Activated CD8-positive, alpha-beta memory T cell treated with anti-CD3 and anti-CD28 coated beads for 36 hours (primary cell): ENCODE measurements around the gene PRKAG2. TPM values are rescaled to one million over a fixed set of nuclear protein-coding genes. Genes with fewer than 3 reads are reported as not detected.

Experiments
- CTCF ChIA-PET: fragments of 350-600 bp; sonication (Branson Sonifier 250); formaldehyde crosslinking; loops from one replicate; lab custom pipeline; 2021; ENCODE audit warnings: antibody characterized with exemption; lab: Charles Lee
- POLR2A ChIA-PET: fragments of 350-600 bp; sonication (Branson Sonifier 250); formaldehyde crosslinking; loops from one replicate; lab custom pipeline; 2021; ENCODE audit warnings: antibody characterized with exemption; lab: Charles Lee
- total RNA-seq, 2 experiments: library from RNA; stranded (reverse); gene quantifications; one replicate each; pipeline ENCODE4 v1.2.3, GENCODE V29; 2021

The PRKAG2 gene
- total RNA-seq, 2 experiments from 2014 or later, result 23.6 to 24.8 TPM

DNA sequence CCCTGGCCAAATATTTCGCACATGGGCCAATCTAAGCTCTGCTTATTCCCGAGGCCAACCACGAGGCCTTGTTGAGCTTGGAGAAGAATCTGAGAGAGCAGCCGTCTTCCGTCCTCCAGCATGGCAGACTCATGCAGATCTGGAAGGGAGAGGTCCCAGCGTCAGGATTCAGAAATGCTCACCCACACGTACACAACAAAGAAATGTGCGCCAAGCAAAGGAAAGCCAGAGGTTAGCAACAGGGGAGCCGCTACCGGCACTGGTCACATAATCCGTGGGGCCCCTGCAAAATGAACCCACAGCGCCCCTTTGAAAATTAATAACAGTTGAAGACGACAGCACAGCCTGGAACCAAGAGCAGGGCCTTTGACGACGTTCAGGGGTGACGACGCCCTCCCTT is 25.4 kb upstream of the PRKAG2 start:
- ChIA-PET CTCF (no interaction called here), POLR2A (no interaction called here)

DNA sequence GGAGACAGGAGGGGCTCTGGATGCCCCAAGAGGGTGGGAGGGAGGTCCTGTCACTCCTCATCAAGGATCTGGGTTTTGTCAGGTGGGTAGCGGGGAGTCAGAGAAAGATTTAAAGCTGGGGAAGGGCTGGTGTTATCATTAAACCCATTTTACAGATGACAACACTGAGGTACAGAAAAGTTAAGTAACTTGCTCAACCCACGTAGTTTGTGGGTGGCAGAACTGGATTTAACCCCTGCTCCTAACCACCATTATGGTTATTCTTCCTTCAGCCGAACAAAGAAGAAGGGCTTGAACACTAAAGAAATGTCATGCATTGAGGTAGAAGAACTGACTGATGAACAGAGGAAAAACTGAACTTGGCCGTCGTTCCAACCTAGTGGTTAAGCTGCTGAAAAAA is 24.9 kb upstream of the PRKAG2 start:
- POLR2A ChIA-PET, result no interaction called here

DNA sequence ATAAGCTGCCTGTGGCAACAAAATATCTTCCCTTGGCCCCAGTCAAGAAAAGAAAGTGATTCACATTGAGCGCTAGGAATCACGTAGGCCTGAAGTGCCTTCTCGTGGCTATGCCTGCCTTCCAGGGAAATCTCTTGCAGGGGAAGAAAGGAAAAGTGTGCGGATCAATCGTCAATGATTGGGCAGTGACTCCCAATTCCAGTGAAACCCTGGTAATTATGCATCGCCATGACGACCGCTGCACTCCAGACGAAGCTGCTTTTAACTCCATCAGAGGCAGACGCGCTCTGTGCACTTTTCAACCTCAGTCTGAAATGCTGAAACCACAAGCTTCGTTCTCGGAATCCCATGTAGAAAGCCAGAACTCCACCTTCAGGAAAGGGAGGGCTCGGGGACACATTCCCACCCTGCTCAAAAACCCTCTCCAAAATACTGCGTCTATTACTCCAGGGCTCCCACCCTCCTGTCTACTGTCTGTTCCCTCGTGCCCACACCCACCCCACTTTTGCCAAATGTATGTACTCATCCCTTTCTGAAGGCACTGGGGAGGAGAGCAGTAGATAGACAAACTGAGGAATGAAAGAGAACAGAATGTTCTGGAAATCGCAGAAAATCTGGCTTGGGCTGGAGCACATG is 24.2 kb upstream of the PRKAG2 start:
- ChIA-PET CTCF (no interaction called here), POLR2A (no interaction called here)

More for the DNA sequence above, 24.9 kb upstream of the PRKAG2 start:
- CTCF ChIA-PET, result no interaction called here

DNA sequence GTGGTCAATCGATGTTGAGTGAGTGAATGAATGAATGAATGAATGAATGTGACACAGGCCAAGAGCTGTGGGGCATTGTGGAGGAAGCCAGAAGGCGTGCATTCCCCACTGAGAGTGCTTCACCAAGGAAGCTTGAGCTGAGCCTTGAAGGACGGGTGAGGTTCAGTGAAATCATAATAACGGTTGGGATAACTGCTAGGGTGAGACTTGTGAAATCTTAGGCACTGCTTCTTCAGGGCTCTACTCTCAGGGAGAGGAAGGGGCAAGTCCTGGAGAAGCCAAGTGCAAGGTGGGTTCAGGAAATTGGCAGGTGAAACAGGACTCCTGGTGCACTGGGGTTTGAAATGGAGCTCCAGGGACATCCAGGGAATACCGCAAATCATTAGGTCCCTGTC is 23.7 kb upstream of the PRKAG2 start:
- CTCF ChIA-PET, result no interaction called here
- POLR2A ChIA-PET, result no interaction called here

DNA sequence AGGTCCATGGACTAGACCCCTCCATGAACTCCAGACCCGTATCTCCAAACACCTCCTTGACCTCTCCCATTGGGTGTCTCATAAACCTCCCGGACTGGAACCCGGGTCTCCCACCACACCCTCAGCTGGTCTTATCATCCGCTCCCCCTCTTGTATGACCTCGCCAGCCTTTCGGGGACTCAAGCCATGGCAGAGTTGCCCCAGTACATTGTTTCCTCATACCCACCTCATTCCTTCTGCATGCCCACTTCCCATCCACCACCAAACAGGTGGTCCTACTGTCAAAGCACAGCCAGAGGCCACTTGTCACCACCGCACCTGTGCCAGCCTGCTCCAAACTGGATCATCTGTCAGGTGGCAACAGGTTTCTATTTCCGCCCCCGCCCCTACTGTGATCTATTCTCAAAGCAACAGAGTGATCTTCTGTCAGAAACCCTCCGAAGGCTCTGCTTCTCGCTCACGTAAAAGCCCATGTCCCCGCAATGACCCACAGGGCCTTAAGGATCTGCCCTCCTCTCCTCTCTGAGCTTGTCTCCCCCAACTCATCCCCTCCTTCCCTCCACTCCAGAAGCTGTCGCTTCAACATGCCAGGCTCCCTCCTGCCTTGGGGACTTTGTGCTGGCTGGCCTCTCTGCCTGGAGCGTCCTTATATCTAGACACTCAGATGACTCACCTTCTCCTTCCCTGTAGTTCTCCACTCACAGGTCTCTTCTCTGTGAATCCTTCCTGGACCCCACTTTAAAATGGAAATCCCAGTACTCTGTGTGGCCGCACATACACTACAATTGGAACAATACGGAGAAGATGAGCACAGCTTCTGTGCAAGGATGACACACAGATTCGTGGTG is 22.8 kb upstream of the PRKAG2 start:
- CTCF ChIA-PET, result no interaction called here
- POLR2A ChIA-PET, result no interaction called here

DNA sequence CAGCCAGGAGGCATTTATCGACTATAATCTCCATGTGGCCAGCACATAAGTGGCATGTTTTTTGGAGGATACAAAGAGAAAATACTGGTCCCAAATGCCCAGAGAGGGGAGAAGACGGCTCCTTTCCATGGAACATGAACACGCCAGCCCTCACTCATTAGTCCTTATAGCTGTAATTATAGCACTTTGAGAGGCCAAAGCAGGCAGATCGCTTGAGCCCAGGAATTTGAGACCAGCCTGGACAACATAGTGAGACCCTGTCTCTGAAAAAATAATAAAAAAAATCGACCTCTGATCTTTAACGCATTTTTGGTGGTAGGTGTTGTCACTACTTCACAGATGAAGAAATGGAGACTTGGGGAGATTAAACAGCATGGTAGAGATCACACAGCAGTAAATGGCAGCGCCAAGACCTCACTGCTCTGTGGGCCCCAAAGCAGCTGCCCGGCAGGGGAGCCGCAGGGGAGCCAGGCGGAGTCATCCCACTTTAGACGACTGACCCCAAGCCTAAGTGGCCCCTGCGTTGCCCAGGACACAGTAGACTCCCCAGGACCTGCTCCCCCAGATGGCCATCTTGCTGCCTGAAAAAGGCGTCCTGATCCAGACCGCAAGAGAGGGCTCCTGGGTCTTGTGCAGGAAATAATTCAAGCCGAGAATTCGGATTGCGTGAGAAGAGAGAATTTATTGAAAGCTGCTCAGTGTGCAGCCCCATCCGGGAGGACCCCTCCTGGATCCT is 21.2 kb upstream of the PRKAG2 start:
- POLR2A ChIA-PET, result no interaction called here
- CTCF ChIA-PET, result no interaction called here

DNA sequence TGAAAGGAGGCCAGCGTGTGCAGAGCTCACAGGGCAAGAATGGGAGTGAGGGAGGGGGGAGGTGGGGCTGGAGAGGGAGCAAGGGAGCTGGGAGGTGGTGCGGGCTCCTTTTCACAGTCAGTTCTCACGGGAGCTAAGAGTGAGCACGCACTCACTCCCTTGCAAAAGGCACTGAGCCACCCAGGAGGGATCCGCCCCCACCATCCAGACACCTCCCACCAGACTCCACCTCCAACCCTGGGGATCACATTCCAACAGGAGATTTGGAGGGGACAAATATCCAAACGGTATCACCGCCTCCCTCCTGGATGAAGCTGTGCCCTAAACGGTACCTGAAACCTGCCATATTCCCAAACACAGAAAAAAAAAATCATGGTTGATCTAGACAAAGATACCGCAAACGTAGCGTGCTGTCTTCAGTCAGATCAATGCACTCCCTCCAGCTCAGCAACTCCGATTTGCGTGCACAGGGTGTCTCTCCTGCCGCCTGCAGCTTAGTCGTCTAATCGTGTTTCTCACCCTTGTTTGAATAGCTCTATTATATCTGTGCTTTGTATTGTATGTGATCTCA is 20.3 kb upstream of the PRKAG2 start:
- POLR2A ChIA-PET, result no interaction called here
- CTCF ChIA-PET, result no interaction called here

DNA sequence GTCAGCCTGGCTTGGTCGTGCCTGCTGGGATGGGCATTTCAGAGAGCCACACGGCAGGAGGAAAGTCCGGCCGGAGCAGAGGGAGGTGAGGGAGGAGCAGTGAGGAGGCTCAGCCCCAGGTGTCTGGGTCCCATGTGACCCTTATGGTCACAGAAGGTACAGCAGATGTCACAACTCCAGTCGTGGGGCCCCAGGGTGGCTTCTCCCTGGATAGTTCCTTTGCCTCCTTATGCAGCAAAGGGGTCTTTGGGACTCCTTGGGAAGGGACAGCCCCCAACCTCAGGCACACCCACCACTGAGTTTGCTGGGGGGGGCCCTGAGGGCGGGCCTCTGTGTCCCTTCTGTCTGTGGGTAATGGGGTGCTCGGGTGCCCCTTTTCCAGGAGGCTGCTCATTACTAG is 19.6 kb upstream of the PRKAG2 start:
- ChIA-PET POLR2A (no interaction called here), CTCF (no interaction called here)

DNA sequence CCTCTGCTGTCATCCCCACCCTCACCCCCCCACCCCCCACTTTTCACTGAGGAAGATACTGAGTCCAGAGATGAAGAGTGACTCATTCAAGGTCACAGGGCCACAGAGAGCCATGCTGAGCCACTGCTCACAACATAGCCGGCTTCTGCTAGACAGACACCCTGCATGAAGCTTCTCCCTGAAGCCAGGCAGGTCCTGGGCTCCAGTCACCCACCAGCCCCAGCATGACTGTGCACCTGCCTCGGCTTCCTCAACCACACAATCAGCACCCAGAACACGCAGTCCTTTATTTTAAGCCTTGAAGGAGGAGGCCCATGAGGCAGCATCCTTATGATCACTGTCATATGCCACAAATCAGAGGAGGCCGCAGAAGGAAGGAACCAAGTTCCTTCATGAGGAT is 19.2 kb upstream of the PRKAG2 start:
- CTCF ChIA-PET, result no interaction called here
- POLR2A ChIA-PET, result no interaction called here

DNA sequence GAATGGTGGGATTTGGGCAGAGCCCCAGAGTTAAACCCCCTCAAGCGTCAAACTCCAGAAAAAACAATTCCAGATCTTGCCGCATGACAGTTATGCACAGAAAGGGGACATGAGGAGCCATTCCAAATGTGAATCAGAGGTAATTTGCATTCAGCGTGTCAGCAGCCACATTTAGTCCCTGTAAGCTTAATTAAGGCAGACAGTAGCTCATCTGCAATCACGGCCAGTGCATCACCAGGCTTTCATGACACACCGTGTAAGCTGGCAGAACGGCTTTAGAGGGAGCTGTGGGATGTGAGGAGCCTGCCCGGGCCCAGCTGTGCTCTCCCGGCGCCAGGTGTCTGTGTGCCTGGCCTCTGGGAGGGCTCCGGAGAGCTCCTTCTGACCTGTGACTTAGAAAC is 18.7 kb upstream of the PRKAG2 start:
- POLR2A ChIA-PET, result no interaction called here
- CTCF ChIA-PET, result no interaction called here

DNA sequence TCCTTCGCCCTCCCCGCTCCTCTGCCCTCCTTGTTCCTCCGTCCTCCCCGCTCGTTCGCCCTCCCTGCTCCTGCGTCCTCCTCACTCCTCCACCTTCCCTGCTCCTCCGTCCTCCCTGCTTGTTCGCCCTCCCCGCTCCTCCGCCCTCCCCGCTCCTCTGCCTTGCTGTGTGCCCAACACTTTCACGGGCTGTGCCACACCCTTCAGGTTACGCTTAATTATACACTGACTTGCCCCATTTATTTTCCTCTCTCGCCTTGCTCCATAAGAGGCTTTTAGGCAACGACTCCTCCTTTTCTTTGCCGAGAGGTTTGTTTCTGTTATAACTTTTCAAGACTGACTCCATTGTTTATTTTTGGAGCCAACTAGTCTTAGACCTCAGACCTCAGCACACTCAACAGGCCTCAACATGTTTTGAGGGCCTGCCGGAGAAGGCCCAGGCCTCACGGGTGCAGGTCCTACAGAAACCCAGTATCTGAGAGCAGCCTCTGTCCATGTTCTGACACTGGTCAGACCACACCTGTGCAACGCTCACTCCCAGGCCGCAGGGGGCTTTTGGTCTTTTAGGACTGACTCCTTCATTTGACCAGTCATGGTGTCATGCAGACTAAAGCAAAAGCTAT is 18.2 kb upstream of the PRKAG2 start:
- POLR2A ChIA-PET, result no interaction called here
- CTCF ChIA-PET, result no interaction called here

DNA sequence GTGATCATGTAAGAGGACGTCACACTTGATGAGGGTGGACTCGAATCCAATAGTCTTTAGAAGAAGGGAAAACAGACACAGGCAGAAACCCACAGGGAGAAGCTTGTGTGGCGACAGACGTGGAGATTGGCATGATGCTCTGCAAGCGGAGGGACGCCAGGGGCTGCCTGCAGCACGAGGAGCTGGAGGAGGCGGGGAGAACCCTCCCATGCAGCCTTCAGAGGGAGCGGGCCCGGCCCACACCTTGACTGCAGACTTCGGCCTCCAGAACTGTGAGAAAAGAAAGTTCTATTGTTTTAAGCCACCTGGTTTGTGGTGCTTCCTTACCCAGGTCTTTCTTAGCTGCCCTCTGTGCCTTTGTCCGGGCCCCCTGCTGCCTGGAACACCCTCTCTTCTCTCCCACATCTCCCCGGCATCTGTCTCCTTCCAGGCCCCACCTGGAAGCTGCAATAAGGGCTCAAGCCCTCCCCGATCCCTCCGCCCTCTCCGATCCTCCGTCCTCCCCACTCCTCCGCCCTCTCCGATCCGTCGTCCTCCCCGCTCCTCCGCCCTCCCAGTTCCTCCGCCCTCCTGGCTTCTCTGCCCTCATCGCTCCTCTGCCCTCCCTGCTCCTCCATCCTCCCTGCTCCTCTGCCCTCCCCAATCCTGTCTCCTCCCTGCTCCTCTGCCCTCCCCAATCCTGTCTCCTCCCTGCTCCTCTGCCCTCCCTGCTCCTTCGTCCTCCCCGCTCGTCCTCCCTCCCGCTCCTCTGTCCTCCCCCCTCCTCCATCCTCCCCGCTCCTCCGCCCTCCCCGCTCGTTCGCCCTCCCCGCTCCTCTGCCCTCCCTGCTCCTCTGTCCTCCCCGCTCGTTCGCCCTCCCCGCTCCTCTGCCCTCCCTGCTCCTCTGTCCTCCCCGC is 17.4 kb upstream of the PRKAG2 start:
- ChIA-PET CTCF (no interaction called here), POLR2A (no interaction called here)

DNA sequence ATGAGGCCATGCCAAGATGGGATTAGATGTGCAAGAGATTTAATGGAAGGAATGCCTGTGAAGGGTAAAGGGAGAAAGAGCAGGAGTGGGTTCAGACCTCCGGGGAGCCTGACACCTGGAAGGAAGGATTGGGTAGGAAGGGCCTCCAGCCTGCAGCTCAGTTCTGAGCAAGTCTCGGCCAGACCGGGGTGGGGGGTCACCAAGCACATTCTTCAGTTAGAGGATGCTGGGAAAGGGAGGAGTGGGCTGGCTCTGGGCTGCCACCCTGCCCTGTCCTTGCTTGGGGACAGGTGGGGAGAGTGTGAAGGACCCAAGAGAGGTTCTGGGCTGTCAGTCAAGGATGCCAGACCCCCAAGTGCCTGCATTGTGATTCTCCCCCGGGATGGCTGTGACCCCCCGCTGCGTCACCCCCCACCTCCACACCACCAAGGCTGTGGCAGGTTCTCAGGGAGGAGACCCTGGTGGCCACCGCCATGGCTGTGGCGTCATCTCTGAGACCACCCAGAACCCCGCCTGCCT is 16.5 kb upstream of the PRKAG2 start:
- ChIA-PET CTCF (no interaction called here), POLR2A (no interaction called here)

DNA sequence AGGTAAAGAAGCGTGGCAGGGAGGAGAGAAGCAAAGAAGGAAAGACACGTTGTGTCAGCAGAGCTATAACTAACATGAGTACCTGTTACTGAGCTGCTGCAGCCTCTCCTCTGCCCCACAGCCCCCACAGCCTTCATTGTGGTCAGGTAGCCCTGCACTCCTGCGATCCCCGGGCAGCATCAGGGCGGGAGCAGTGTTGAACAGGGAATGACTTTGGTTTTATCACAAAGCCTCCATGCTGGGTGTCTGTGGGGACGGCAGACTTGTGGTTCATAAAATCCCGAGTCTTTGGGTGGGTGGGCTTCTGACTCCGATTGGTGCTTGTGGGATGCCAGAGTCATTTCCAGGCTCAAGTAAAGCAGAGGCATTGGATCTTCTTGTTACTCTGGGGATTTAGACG is 14.8 kb upstream of the PRKAG2 start:
- ChIA-PET POLR2A (interaction anchor here (0.8 kb wide), 1 partner anchor 400 kb away, joined by 3 read pairs; no protein-coding TSS in a partner anchor), CTCF (interaction anchor here (0.6 kb wide), 1 partner anchor 514 kb away, joined by 4 read pairs; no protein-coding TSS in a partner anchor)

DNA sequence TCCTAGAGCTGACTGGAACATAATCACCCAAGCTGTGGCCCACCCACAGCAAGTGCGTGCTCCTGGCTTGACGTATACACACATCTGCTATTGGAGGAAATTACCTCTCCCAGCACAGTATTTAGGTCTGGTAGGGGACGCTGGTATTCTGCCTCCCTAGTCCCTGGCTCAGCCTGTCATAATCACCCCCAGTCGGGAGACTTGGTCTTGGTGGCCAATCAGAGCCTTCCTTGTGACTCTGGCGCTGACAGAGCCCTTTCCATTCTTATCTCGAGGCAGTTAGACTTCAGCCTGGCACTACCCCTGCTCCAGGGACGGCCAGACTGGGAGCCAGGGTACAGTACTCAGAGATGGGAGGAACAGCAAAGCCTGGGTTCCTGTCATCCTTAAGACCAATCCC is 14.3 kb upstream of the PRKAG2 start:
- POLR2A ChIA-PET, result interaction anchor here (0.8 kb wide), 1 partner anchor 400 kb away, joined by 3 read pairs; no protein-coding TSS in a partner anchor
- CTCF ChIA-PET, result no interaction called here

DNA sequence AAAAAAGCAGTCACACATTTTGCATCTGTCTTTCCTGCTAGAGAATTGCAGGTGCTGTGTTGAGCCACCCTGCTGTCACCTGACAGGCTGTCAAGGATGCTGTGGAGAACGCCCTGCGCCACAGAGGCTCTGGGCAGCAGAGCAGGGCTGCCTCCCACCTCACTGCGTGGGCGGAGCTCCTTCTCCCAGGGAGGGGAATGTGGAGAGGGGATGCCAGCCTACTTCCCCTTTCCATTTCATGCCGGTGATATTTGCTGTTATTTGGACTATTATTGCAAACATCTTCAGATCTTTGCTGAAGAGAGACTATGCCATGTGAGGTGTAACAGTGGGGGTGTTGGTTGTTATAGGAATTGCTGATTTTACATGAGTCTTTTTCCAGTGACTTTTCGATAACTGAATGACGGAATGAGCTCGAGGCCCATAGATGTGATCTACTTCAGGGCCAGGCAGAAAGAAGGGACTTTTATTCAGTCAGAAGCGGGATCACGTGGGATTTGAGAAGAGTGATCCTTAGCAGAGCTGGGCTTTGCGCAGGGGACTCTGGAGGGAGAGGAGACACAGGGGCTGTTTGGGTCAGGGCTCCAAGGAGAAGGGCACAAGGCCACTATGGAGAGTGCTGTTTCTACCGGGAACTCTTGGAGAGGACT is 13.6 kb upstream of the PRKAG2 start:
- ChIA-PET POLR2A (no interaction called here), CTCF (no interaction called here)

DNA sequence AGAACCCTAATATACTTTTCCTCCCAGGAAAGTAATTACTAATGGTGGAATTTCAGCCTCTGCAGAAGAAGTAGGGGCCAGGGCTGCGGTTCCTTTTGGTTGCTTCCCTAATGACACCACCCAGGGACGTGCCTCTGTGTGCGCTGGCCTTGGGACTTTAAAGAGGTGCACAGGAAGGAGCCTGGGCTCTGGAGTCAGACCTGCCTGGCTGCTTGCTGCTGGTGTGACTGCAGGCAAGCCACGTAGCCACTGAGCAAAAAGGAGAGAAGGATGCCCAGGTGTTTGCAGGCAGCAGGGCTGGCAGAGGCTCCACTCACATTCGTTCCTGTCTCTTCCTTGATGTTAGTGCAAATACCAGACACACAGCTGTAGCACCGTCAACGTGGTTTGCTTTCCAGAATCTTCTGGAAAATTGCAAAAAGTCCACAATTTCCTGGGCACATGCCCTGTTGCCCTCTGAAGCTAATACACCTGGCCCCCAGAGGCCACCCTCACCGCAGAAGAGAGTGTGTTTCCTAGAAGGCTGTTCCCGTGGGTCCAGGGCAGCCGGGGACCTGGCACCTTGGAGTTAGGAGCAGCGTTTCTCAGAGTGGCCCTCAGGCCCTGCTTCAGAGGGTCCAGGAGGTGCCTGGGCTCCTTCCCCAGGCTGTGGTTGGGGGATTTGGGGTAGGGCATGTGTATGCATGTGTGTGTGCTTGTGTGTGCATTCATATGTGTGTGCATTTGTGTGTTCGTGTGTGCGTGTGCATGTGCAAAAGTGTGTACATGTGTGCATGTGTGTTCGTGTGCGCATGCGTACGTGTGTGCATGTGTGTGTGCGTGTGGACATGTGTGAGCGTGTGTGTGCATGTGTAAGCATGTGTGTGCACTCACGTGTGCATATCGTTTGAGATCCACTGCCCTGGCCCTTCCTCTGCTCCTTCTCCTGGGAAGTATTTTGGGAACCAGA is 12.8 kb upstream of the PRKAG2 start:
- CTCF ChIA-PET, result no interaction called here
- POLR2A ChIA-PET, result no interaction called here
